Measurements from ENCODE around the gene DENND5B.
"Not testable (repeated sequence)": the region's sequence is repeated elsewhere in the genome, so short reads cannot be mapped to it uniquely, and the experiment has no call there.

Gene DENND5B

DNA sequence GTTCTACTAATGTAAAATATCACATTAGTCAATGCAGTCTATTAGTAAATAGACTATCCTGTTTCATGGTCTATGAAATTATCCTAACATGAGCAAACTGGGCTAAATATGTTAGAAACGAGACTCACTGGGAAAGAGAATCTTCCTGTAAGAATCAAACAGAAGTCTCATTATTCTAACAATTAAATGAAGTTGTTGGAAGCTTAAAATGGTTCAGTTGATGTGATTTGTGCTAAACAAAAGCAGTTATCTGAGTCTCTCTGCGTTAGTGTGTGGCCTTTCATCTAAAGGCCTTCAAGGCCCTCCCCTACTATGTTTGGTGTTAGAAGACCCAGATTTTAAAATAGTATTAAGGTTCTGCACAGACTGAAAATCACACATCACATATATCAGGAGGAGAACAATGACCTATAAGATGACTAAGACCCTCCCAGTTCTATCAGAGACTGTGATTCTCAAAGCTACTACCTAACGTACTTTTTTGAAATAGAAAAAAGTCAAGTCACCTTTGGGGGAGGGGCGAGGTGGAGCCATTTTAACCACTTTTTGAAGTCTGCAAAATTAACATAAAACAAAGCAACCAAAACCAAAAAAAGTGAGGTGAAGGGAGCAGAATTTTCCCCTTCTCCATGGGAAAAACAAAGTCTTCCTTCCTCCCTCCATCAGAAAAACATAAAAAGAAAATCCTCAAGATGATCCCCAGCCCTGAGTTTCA, 82.3 kb downstream of the DENND5B start:
- no peak for DNase-seq (ENCODE audit: low read depth in 4 of 4, low spot score in 1 of 4)

GRCh38 chr12:31507966-31508365, 83.0 kb downstream of the DENND5B start:
- no peak for DNase-seq (ENCODE audit: low read depth in 4 of 4, low spot score in 1 of 4)

DNA sequence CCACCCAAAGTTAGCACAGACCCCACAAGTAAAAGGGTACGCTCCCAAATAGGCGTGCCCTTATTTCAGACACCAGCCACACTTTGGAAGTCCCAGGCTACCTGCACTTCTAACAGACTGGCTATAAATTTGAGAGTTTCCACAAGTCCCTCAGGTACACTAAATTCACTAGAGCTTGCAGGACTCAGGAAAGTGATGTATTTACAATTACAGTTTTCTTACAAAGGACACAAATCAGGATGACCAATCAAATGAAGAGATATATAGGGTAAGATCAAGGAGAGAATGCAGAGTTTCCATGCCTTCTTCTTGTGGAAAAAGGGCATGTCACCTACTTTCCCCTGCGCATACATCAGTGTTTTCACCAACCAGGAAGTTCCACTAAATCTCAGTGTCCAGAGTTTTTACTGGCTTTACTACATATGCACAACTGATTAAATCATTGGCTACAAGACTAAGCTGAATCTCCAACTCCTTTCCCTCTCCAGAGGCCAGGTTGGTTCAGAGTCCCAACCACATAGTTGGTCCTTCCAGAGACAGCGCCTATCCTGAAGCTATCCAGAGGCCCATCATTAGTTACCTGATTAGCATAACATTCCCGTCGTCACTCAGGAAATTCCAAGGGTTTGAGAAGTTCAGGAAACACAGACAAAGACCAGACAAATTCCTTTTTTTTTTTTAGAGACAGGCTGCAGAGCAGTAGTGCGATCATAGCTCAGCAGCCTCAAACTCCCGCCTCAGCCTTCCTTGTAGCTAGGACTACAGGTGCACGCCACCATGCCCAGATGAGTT, 84.2 kb downstream of the DENND5B start:
- no peak for DNase-seq (ENCODE audit: low read depth in 4 of 4, low spot score in 1 of 4)

DNA sequence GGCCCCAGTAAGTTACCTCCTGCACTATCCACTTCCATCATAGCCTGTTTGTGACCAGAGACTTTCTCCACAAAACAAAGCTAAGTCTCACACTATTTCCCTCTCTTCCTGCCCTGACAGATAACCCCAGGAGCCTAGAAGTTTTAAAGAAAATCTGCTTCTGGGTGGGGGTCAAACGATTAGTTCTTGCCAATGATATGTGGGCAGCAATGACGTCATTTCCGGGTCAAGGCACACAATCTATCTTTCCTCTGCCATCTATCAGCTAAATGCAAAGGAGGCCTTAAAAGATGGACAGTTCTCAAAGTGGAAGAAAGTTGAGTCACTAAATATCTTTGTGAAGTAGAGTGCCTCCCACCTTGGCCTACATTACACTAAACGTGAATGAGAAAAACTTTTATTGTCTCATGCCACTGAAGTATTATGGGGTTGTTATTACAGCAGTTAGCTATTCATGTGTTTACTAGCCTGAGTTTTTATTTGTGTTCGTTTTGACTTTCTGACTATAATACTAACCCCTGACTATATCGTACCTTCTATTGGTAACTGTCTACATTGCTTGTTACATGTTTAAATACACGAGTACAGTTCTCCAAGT, 86.2 kb downstream of the DENND5B start:
- no peak for DNase-seq (ENCODE audit: low read depth in 4 of 4, low spot score in 1 of 4)

GRCh38 chr12:31501014-31501413, 89.9 kb downstream of the DENND5B start:
- DNase-seq (ENCODE audit: low read depth in 4 of 4, low spot score in 1 of 4), result not testable (repeated sequence)

- DNase-seq (ENCODE audit: low read depth in 4 of 4, low spot score in 1 of 4), result no peak
Measured at GRCh38 chr12:31499567-31499966, 91.4 kb downstream of the DENND5B start.

DNA sequence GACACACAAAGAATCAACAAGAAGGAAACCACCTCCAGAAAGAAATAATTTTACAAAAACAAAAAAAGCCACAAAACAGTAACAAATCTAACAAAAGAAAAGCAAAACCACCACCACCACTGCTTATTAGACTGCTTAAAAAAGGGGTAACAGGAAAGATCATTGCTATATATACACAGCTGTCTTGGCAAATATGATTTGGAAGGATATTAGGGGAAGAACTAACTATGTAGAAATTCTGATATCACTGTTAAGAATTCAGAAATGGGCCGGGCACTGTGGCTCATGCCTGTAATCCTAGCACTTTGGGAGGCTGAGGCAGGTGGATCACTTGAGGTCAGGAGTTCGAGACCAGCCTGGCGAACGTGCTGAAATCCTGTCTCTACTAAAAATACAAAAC, 92.5 kb downstream of the DENND5B start:
- no peak for DNase-seq (ENCODE audit: low read depth in 4 of 4, low spot score in 1 of 4)

DNA sequence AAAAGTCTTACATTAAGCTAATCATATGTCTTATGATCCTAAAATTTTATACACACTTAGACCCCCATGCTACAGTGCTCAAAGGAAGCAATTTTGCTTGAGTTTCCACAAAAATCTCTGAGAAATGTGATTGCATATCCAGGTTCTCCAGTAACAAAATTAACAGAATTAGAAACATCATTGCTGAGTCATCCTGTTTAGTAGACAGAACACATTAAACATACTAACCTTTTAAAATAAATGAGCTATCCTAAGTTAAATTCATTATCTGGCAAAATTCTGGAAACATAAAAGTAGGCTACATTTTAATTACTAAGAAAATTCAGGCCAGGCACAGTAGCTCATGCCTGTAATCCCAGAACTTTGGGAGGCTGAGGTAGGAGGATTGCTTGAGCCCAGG, 94.7 kb downstream of the DENND5B start:
- no peak for DNase-seq (ENCODE audit: low read depth in 4 of 4, low spot score in 1 of 4)

GRCh38 chr12:31494455-31494854, 96.5 kb downstream of the DENND5B start:
- DNase-seq (ENCODE audit: low read depth in 4 of 4, low spot score in 1 of 4), result no peak

GRCh38 chr12:31492599-31493196, 98.2 kb downstream of the DENND5B start:
- DNase-seq (ENCODE audit: low read depth in 4 of 4, low spot score in 1 of 4), result no peak

DNA sequence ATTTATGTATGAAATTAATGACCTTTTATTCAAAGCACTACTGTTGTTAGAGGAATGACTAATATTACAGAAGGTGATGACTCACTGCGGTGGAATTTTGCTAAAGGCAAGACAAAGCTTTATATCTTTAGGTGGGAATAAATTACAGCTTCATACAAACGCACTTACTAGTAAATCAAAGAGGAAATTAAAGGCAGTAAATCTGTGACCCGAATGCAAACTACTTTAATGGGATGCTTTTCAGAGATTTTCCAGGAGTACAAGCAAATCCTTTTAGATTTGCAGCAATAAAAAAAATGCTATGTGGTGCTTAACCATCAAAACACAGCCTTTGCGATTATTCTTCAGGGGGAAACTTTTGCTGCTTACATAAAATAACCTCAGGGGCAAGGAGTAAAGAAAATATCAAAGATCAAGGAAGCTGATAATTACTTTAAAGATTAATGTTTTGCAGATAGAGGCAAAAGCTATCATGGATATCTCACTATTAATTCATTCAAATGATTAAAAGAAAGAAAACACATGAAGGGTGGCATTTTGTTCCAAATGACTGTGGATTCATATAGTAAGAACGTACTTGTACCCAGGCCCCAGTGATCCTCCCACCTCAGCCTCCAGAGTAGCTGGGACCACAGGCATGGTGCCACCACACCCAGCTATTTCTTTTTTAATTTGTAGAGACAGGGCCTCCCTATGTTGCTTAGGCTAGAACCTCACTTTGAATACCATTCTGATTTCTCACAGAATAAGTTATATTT, 98.9 kb downstream of the DENND5B start:
- no peak for DNase-seq (ENCODE audit: low read depth in 4 of 4, low spot score in 1 of 4)

DNA sequence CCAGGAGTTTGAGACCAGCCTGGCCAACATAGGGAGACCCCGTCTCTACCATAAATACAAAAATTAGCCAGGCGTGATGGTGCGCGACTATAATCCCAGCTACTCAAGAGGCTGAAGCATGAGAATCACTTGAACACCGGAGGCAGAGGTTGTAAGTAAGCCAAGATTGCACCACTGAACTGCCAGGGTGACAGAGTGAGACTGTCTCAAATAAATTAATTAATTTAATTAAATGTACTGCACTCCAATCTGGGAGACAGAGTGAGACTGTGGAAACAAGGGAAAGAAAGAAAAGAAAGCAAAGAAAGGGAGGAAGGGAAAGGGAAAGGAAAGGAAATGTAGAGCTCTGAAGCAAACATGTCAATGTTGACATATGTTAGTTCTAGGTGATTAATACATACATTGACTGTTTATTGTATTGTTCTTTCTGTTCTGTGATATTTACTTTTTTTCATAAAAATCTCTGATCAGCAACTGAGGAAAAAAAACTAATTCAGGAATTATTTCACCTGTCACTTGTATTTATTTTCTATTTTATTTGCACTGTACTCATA, 99.6 kb downstream of the DENND5B start:
- no peak for DNase-seq (ENCODE audit: low read depth in 4 of 4, low spot score in 1 of 4)

- DNase-seq (ENCODE audit: low read depth in 4 of 4, low spot score in 1 of 4), result no peak
Measured at GRCh38 chr12:31488737-31489338, 102.1 kb downstream of the DENND5B start.

- DNase-seq (ENCODE audit: low read depth in 4 of 4, low spot score in 1 of 4), result no peak
Measured at GRCh38 chr12:31485571-31485970, 105.4 kb downstream of the DENND5B start.

- no peak for DNase-seq (ENCODE audit: low read depth in 4 of 4, low spot score in 1 of 4)
Measured at GRCh38 chr12:31482816-31483215, 108.1 kb downstream of the DENND5B start.

GRCh38 chr12:31481415-31481814, 109.5 kb downstream of the DENND5B start:
- DNase-seq (ENCODE audit: low read depth in 4 of 4, low spot score in 1 of 4), result no peak

- DNase-seq (ENCODE audit: low read depth in 4 of 4, low spot score in 1 of 4), result no peak
Measured at GRCh38 chr12:31479516-31480210, 111.3 kb downstream of the DENND5B start.

DNA sequence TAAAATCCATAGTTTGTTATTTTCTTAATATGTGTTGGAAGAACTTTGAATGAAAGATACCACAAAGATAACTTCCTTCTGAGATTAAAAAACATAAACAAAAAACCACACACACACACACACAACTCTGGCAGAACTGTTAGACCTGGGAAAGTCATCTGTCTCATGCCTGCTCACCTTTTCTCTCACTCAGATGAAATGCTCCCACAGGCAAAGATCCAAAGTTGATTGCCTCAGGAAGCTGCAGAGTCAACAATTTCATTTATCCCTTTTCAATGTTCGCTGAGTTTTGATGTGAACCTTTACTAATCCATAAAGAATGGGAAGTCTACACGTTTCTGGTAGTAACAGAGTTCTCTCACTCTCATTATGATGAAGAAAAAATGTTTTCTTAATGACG, 112.0 kb downstream of the DENND5B start:
- no peak for DNase-seq (ENCODE audit: low read depth in 4 of 4, low spot score in 1 of 4)

DNA sequence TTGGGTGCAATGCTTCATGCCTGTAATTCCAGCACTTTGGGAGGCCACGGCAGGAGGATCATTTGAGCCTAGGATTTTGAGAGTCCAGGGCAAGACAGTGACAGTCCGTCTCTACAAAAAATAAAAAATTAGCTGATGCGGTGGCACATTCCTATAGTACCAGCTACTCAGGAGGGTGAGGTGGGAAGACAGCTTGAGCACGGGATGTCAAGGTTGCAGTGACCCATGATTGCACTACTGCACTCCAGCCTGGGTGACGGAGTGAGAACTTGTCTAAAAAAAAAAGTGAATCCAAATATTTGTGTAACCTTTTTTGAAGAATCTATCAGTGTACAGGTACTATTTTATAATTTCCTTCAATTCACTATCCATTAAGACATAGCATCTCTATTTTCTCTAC, 112.5 kb downstream of the DENND5B start:
- no peak for DNase-seq (ENCODE audit: low read depth in 4 of 4, low spot score in 1 of 4)

- no peak for DNase-seq (ENCODE audit: low read depth in 4 of 4, low spot score in 1 of 4)
Measured at GRCh38 chr12:31477687-31478086, 113.2 kb downstream of the DENND5B start.

Measured in stimulated activated CD4-positive, alpha-beta T cell treated with anti-CD3 and anti-CD28 coated beads, Interleukin-1b, Interleukin-23, amount 100 ng/mL, for 24 hours (primary cell).